MCF 10A (cell line): ENCODE measurements around the gene MYH10. TPM values are rescaled to one million over a fixed set of nuclear protein-coding genes. Genes with fewer than 3 reads are reported as not detected.

Source experiments
- BruUV-seq: library from RNA; stranded (reverse); fragments of 400-500 nt; replicated peaks from 2 replicates; lab custom pipeline; 2021; lab: Mats Ljungman, UMichigan
- CTCF ChIA-PET: fragments of 300-600 bp; sonication (Branson Sonifier 250); formaldehyde crosslinking; extraction: SDS; loops from one replicate; lab custom pipeline; 2021; ENCODE audit warnings: antibody characterized with exemption, inconsistent platforms; lab: Yijun Ruan, JAX
- POLR2A ChIA-PET: fragments of 300-600, 350-650 bp; sonication (Branson Sonifier 250); formaldehyde crosslinking; extraction: SDS; loops from one replicate; lab custom pipeline; 2020; ENCODE audit warnings: antibody characterized with exemption, inconsistent platforms; lab: Yijun Ruan, JAX
- DNase-seq: peaks from one replicate; pipeline ENCODE4 v3.0.0-alpha.2; 2018; ENCODE audit not compliant: unreplicated experiment
- H3K27ac Mint-ChIP-seq: one replicate; pipeline ENCODE4 v1.8.0; 2022; ENCODE audit warnings: mild to moderate bottlenecking, low read depth, mixed read lengths; ENCODE audit not compliant: unreplicated experiment
- H3K27me3 Mint-ChIP-seq: one replicate; pipeline ENCODE4 v1.8.0; 2022; ENCODE audit warnings: mixed read lengths; ENCODE audit not compliant: insufficient read depth, unreplicated experiment
- H3K36me3 Mint-ChIP-seq: one replicate; pipeline ENCODE4 v1.8.0; 2022; ENCODE audit warnings: mild to moderate bottlenecking, moderate library complexity, mixed read lengths; ENCODE audit not compliant: insufficient read depth, unreplicated experiment
- H3K4me1 Mint-ChIP-seq: one replicate; pipeline ENCODE4 v1.8.0; 2022; ENCODE audit warnings: mixed read lengths; ENCODE audit not compliant: insufficient read depth, unreplicated experiment
- H3K4me3 Mint-ChIP-seq: one replicate; pipeline ENCODE4 v1.8.0; 2022; ENCODE audit warnings: mild to moderate bottlenecking, moderate library complexity, mixed read lengths; ENCODE audit not compliant: unreplicated experiment
- H3K9me3 Mint-ChIP-seq: one replicate; pipeline ENCODE4 v1.8.0; 2022; ENCODE audit warnings: mixed read lengths; ENCODE audit not compliant: unreplicated experiment
- intact Hi-C: fragments of 100-400 bp; cut with micrococcal nuclease; formaldehyde crosslinking; loops from 2 replicates; pipeline ENCODE4 v1.14.1; 2022
- total RNA-seq: library from RNA; stranded (reverse); gene quantifications from 2 replicates; pipeline ENCODE4 v1.2.3, GENCODE V29; 2022
- TF ChIP-seq, protein P1 (sequence below): fragments of 200-600 bp; IDR thresholded peaks from one replicate; pipeline ENCODE4 v1.8.0; 2022; ENCODE audit warnings: antibody characterized with exemption, mild to moderate bottlenecking; ENCODE audit not compliant: unreplicated experiment

Gene MYH10
- total RNA-seq, 1 experiment from 2014 or later, result 43.0 TPM

DNA sequence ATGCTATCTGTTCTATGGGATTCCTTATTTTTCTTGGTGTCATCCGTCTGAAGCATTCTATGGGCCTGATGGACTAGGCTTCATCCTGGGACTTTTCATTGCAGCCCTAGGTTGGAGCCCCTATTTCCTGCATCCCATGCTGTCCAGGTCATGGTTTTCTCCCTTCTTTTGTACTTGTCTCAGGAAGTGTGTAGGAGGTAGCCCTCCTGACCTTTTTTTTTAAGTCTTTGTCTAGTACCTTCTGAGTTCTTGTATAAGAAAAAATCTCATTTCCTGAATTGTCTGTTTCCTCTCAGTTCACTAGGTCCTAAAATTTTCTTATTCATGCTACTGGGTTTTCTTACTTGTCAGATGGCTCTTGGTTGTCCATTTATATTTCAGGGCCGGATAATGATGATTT lies 188.8 kb downstream of the MYH10 start:
- Mint-ChIP-seq H3K4me1 (peaks cover 19% of the 10 kb centered on the region), H3K27me3 (no peaks in the 10 kb centered on the region), H3K4me3 (no peak overlapping the region), H3K9me3 (no peaks in the 10 kb centered on the region), H3K27ac (peak overlapping the region; percentile 17), H3K36me3 (peaks cover 59% of the 10 kb centered on the region)
- TF ChIP-seq, protein P1, sequence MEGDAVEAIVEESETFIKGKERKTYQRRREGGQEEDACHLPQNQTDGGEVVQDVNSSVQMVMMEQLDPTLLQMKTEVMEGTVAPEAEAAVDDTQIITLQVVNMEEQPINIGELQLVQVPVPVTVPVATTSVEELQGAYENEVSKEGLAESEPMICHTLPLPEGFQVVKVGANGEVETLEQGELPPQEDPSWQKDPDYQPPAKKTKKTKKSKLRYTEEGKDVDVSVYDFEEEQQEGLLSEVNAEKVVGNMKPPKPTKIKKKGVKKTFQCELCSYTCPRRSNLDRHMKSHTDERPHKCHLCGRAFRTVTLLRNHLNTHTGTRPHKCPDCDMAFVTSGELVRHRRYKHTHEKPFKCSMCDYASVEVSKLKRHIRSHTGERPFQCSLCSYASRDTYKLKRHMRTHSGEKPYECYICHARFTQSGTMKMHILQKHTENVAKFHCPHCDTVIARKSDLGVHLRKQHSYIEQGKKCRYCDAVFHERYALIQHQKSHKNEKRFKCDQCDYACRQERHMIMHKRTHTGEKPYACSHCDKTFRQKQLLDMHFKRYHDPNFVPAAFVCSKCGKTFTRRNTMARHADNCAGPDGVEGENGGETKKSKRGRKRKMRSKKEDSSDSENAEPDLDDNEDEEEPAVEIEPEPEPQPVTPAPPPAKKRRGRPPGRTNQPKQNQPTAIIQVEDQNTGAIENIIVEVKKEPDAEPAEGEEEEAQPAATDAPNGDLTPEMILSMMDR, result no peak
- no TSS peak for BruUV-seq
- intact Hi-C loops, result no loop called here
- ChIA-PET CTCF (interaction anchor here (0.6 to 0.9 kb wide), 2 partner anchors 9 to 32 kb away, joined by 4 read pairs; no protein-coding TSS in a partner anchor), POLR2A (interaction anchor here (1.3 kb wide), 1 partner anchor 58 kb away, joined by 4 read pairs; no protein-coding TSS in a partner anchor)
- DNase-seq, result no peak

DNA sequence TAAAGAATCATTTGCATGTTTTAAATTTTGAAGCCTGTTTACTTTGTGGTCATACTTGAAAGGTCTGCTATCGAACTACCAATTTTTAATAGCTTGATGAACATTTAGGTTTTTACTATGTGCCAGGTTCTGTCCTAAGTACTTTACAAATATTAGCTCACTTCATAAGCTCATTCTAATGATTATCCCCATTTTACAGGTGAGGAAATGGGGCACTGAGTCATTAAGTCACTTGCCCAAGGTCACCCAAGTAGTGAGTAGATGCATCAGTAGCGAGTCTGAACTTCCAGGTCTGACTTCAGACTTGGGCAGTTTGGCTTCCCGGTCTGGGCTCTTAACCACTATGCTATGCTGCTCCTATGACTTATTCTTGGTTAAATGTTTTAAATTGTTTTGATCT lies 190.8 kb downstream of the MYH10 start:
- BruUV-seq, result no TSS peak
- no peaks in the 10 kb centered on the region for H3K9me3 Mint-ChIP-seq
- no peak overlapping the region for H3K27ac Mint-ChIP-seq
- peaks cover 24% of the 10 kb centered on the region for H3K4me1 Mint-ChIP-seq
- ChIA-PET POLR2A (interaction anchor here (0.9 to 1.4 kb wide), 2 partner anchors 56 to 57 kb away, joined by 3 to 7 read pairs; no protein-coding TSS in a partner anchor), CTCF (interaction anchor here (0.8 to 3.8 kb wide), 4 partner anchors 12 to 306 kb away, joined by 3 to 34 read pairs (median 3); no protein-coding TSS in a partner anchor)
- intact Hi-C loops, result no loop called here
- H3K4me3 Mint-ChIP-seq, result no peak overlapping the region
- peaks cover 42% of the 10 kb centered on the region for H3K36me3 Mint-ChIP-seq
- TF ChIP-seq, protein P1, result no peak
- H3K27me3 Mint-ChIP-seq, result no peaks in the 10 kb centered on the region
- DNase-seq, result no peak

DNA sequence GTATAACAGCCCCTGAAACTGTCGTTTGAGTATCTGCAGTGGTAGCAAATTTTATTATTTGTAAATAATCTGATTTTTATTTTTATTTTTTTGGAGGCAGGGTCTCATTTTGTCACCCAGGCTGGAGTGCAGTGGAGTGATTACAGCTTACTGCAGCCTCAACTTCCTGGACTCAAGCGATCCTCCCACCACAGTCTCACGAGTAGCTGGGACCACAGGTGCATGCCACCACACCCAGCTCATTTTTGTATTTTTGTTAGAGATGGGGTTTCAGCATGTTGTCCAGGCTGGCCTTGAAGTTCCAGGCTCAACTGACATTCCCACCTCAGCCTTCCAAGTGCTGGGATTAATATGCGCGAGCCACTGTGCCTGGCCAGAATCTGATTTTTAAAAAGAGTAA lies 192.1 kb downstream of the MYH10 start:
- ChIA-PET POLR2A (interaction anchor here (1.0 to 3.5 kb wide), 3 partner anchors 18 to 56 kb away, joined by 4 to 31 read pairs (median 7); no protein-coding TSS in a partner anchor), CTCF (interaction anchor here (0.6 to 3.8 kb wide), 9 partner anchors 28 to 421 kb away, joined by 3 to 34 read pairs (median 3); no protein-coding TSS in a partner anchor)
- DNase-seq, result no peak
- no peak overlapping the region for H3K27ac Mint-ChIP-seq
- H3K9me3 Mint-ChIP-seq, result no peaks in the 10 kb centered on the region
- no TSS peak for BruUV-seq
- H3K4me1 Mint-ChIP-seq, result peaks cover 23% of the 10 kb centered on the region
- no peaks in the 10 kb centered on the region for H3K27me3 Mint-ChIP-seq
- TF ChIP-seq, protein P1, result no peak
- peaks cover 30% of the 10 kb centered on the region for H3K36me3 Mint-ChIP-seq
- intact Hi-C loops, result no loop called here
- H3K4me3 Mint-ChIP-seq, result no peak overlapping the region

DNA sequence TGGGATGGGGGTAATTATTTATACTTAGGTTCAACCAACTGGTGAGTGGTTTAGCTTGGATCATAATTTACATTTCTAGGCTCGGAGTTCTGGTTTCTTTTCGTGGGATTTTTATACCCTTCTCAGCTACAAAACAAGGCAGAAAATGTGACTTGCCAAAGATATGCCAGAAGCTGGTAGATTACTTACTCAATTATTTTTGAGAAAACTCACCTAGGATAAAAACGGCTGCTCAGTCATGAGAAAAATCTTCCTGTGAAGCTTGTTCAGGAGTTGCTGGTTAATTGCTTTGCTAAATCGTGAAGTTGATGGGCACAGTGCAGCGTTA lies 193.7 kb downstream of the MYH10 start:
- CTCF ChIA-PET, result interaction anchor here (0.6 to 3.8 kb wide), 11 partner anchors 15 to 361 kb away, joined by 3 to 34 read pairs (median 3); partner anchors contain the start of gene MYH10
- peak overlapping the region; percentile 97 for H3K27ac Mint-ChIP-seq
- TF ChIP-seq, protein P1, result no peak
- H3K9me3 Mint-ChIP-seq, result no peaks in the 10 kb centered on the region
- H3K4me3 Mint-ChIP-seq, result peak overlapping the region; percentile 84
- no peaks in the 10 kb centered on the region for H3K27me3 Mint-ChIP-seq
- intact Hi-C loops, result loop anchor here (1.0 to 2.0 kb wide), 2 partner anchors 27 to 54 kb away; partner anchors contain the start of gene RPL26
- POLR2A ChIA-PET, result interaction anchor here (0.5 to 3.5 kb wide), 24 partner anchors 9 to 445 kb away, joined by 3 to 54 read pairs (median 4); partner anchors contain the start of genes BORCS6, MYH10, RPL26 and SLC25A35
- TSS peak; percentile 50 for BruUV-seq
- peaks cover 25% of the 10 kb centered on the region for H3K36me3 Mint-ChIP-seq
- no peak for DNase-seq
- peaks cover 17% of the 10 kb centered on the region for H3K4me1 Mint-ChIP-seq
